Activated T-cell treated with anti-CD3 and anti-CD28 coated beads, Interleukin-2, amount 50 U/mL, for 48 hours (primary cell): ENCODE results near the gene CDHR2.
"Not testable (repeated sequence)": the region's sequence is repeated elsewhere in the genome, so short reads cannot be mapped to it uniquely, and the experiment has no call there.

Experiments
- DNase-seq, 2 experiments: peaks; one replicate each; pipeline ENCODE4 v3.0.0-alpha.2; 2020

Gene CDHR2

GRCh38 chr5:176597417-176598389 is 48.6 kb downstream of the CDHR2 start:
- DNase-seq: peak; percentile 39 to 43

- not testable (repeated sequence) for DNase-seq
Observed at GRCh38 chr5:176599749-176600430, 50.7 kb downstream of the CDHR2 start.

- DNase-seq: no peak
Observed at GRCh38 chr5:176601901-176602482, 52.9 kb downstream of the CDHR2 start.

- no peak for DNase-seq
Observed at GRCh38 chr5:176603091-176603490, 53.9 kb downstream of the CDHR2 start.

GRCh38 chr5:176606032-176606431 is 56.9 kb downstream of the CDHR2 start:
- no peak for DNase-seq

GRCh38 chr5:176606875-176607274 is 57.7 kb downstream of the CDHR2 start:
- DNase-seq: no peak

GRCh38 chr5:176608142-176608705 is 59.1 kb downstream of the CDHR2 start:
- DNase-seq: no peak

GRCh38 chr5:176608937-176609723 is 60.0 kb downstream of the CDHR2 start:
- DNase-seq: peak; percentile 41 to 55

GRCh38 chr5:176609724-176610434 is 60.7 kb downstream of the CDHR2 start, which contains the start of gene GPRIN1:
GPRIN1 (minus strand) TSS chr5:176610156; CDS start chr5:176599834, 10,322 bp downstream.
- peak; percentile 73 to 81 for DNase-seq

- DNase-seq: no peak
Observed at GRCh38 chr5:176610435-176610773, 61.3 kb downstream of the CDHR2 start.

- DNase-seq: peak; percentile 69 to 75
Observed at GRCh38 chr5:176611435-176611834, 62.3 kb downstream of the CDHR2 start.

- no peak for DNase-seq
Observed at GRCh38 chr5:176612008-176612407, 62.9 kb downstream of the CDHR2 start.

GRCh38 chr5:176612855-176613254 is 63.7 kb downstream of the CDHR2 start:
- no peak for DNase-seq

GRCh38 chr5:176614805-176615478 is 65.8 kb downstream of the CDHR2 start:
- no peak for DNase-seq

GRCh38 chr5:176616511-176616910 is 67.4 kb downstream of the CDHR2 start:
- DNase-seq: no peak

GRCh38 chr5:176618783-176619182 is 69.6 kb downstream of the CDHR2 start:
- DNase-seq: no peak

- peak; percentile 88 to 91 for DNase-seq
Observed at GRCh38 chr5:176619203-176619568, 70.0 kb downstream of the CDHR2 start.

GRCh38 chr5:176619569-176620332 is 70.6 kb downstream of the CDHR2 start:
- DNase-seq: no peak

GRCh38 chr5:176620333-176620981 is 71.3 kb downstream of the CDHR2 start:
- no peak for DNase-seq

- DNase-seq: no peak
Observed at GRCh38 chr5:176621661-176622079, 72.5 kb downstream of the CDHR2 start.
